Measurements from ENCODE around the gene GPC6. TPM values are rescaled to one million over a fixed set of nuclear protein-coding genes. Genes with fewer than 3 reads are reported as not detected.

GPC6 gene
- total RNA-seq, 1 donor from 2014 or later = 50.3 TPM

DNA sequence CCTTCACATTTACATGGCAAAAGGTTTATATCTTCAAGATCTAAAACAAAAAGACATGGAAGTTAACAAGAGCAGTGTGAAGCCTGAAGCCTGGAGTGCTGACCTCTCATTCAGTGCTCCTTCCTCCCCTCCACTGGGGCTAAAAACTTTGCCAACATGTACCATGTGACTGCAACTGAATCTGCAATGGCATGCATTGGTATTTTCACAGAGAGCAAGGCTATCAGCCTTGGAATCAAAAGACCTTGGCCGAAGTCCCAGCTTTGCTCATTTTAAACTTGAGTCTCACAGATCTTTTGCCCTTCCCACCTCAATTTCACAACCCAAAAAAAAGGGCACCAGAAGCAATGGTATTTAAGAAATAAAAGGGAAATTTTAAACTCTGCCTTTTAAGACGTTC lies 927.8 kb downstream of the GPC6 start:
- Mint-ChIP-seq H3K4me1 (ENCODE audit: low read depth) (no peaks in the 10 kb centered on the region), H3K4me3 (ENCODE audit: low read depth) (no peak overlapping the region), H3K27ac (no peak overlapping the region), H3K27me3 (no peaks in the 10 kb centered on the region), H3K9me3 (ENCODE audit: low read depth) (peaks cover 4% of the 10 kb centered on the region), H3K36me3 (ENCODE audit: insufficient read depth) (peaks cover 1% of the 10 kb centered on the region)
- no peak for DNase-seq (ENCODE audit: low spot score, unreplicated experiment)
- TF ChIP-seq, protein P1, sequence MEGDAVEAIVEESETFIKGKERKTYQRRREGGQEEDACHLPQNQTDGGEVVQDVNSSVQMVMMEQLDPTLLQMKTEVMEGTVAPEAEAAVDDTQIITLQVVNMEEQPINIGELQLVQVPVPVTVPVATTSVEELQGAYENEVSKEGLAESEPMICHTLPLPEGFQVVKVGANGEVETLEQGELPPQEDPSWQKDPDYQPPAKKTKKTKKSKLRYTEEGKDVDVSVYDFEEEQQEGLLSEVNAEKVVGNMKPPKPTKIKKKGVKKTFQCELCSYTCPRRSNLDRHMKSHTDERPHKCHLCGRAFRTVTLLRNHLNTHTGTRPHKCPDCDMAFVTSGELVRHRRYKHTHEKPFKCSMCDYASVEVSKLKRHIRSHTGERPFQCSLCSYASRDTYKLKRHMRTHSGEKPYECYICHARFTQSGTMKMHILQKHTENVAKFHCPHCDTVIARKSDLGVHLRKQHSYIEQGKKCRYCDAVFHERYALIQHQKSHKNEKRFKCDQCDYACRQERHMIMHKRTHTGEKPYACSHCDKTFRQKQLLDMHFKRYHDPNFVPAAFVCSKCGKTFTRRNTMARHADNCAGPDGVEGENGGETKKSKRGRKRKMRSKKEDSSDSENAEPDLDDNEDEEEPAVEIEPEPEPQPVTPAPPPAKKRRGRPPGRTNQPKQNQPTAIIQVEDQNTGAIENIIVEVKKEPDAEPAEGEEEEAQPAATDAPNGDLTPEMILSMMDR (IDR thresholded peaks at IDR 0.05; ENCODE audit: unreplicated experiment) = no peak

DNA sequence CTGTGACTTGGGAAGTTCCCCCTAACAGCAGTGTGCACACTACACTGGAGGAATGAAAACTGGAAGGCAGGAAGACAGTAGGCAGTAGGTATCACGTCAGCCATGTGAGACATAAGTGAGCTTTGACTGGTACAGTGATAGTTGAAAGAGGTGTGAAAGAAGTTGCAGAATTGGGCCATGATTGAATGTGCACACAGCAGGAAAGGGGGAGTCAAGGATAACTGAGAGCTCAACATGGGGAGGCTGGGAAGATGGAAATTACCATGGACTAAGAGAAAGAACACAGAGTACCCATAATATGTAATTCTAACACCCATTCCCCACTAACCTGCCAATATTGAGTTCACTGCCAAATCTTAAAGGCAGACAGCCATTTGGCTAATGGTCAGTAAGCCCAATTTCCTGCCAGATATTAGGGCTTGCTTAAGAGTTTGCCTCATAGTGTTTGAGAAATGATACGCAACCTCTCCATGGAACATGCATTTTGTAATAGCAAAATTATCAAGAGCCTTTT lies 931.2 kb downstream of the GPC6 start:
- TF ChIP-seq, protein P1 (IDR thresholded peaks at IDR 0.05; ENCODE audit: unreplicated experiment) = no peak
- DNase-seq (ENCODE audit: low spot score, unreplicated experiment) = no peak
- Mint-ChIP-seq H3K4me1 (ENCODE audit: low read depth) (no peaks in the 10 kb centered on the region), H3K9me3 (ENCODE audit: low read depth) (peaks cover 14% of the 10 kb centered on the region), H3K27ac (no peak overlapping the region), H3K27me3 (no peaks in the 10 kb centered on the region), H3K36me3 (ENCODE audit: insufficient read depth) (peaks cover 4% of the 10 kb centered on the region), H3K4me3 (ENCODE audit: low read depth) (no peak overlapping the region)

DNA sequence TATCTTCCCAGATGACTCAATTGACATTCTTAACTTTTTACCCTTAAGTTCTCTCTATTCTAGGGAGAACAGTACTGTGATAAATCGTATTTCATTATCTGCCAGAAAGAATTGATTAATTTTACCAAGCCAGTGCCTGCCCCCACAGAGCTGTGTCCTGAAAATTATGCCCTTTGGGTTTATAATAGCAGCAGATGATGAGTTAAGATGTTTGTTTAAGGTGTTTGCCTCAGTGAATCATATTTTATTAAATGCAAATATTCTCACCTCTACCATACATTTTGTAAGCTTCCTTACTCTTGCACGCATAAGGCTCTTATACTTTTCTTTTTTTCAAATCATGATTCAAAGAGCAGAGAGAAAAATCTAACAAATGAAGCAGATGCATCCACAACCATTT lies 934.3 kb downstream of the GPC6 start:
- H3K36me3 Mint-ChIP-seq (ENCODE audit: insufficient read depth) = peaks cover 4% of the 10 kb centered on the region
- TF ChIP-seq, protein P1 (IDR thresholded peaks at IDR 0.05; ENCODE audit: unreplicated experiment) = no peak
- DNase-seq (ENCODE audit: low spot score, unreplicated experiment) = no peak
- H3K4me1 Mint-ChIP-seq (ENCODE audit: low read depth) = no peaks in the 10 kb centered on the region
- no peak overlapping the region for H3K4me3 Mint-ChIP-seq (ENCODE audit: low read depth)
- peaks cover 14% of the 10 kb centered on the region for H3K9me3 Mint-ChIP-seq (ENCODE audit: low read depth)
- no peak overlapping the region for H3K27ac Mint-ChIP-seq
- H3K27me3 Mint-ChIP-seq = no peaks in the 10 kb centered on the region

DNA sequence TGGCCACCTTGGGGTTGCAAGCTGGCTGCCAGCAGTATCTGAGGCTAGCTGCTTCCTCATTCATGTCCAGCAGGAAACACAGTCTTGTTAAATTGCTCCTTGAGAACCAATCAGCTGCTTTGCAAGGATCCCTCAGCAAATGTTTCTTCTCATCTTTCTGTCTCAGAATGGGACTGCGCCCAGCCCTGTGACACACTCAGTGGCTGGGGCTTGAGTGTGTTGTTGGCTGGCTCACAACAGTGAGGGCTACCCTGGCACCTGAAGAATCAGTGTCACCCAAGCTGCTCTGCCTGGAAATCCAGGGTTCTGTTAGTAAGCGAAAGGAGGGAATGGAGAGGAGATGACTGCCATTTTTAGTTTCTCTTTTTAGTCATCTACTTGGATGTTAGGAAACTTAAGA lies 935.7 kb downstream of the GPC6 start:
- H3K36me3 Mint-ChIP-seq (ENCODE audit: insufficient read depth) = peaks cover 4% of the 10 kb centered on the region
- H3K27ac Mint-ChIP-seq = no peak overlapping the region
- H3K4me1 Mint-ChIP-seq (ENCODE audit: low read depth) = no peaks in the 10 kb centered on the region
- TF ChIP-seq, protein P1 (IDR thresholded peaks at IDR 0.05; ENCODE audit: unreplicated experiment) = no peak
- H3K27me3 Mint-ChIP-seq = no peaks in the 10 kb centered on the region
- DNase-seq (ENCODE audit: low spot score, unreplicated experiment) = no peak
- H3K4me3 Mint-ChIP-seq (ENCODE audit: low read depth) = no peak overlapping the region
- peaks cover 16% of the 10 kb centered on the region for H3K9me3 Mint-ChIP-seq (ENCODE audit: low read depth)

DNA sequence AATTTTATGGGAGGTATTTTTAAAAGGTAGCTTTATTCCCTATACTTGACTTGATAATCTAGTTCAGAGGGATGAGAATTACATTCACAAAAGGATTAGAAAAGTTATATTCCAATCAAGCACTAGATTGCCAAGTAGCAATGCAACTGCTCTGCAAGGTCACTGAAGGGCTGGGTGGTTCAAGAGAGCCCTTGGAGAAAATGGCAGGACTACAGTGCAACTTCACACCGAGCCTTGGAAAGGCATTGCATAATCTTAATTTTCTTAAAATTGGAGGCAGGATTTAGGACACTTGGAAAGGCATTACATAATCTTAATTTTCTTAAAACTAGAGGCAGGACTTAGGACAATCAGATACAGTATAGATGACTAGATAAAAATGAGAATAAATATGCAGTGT lies 936.9 kb downstream of the GPC6 start:
- TF ChIP-seq, protein P1 (IDR thresholded peaks at IDR 0.05; ENCODE audit: unreplicated experiment) = no peak
- Mint-ChIP-seq H3K27me3 (no peaks in the 10 kb centered on the region), H3K9me3 (ENCODE audit: low read depth) (peaks cover 18% of the 10 kb centered on the region), H3K36me3 (ENCODE audit: insufficient read depth) (peaks cover 6% of the 10 kb centered on the region), H3K27ac (no peak overlapping the region), H3K4me1 (ENCODE audit: low read depth) (no peaks in the 10 kb centered on the region), H3K4me3 (ENCODE audit: low read depth) (no peak overlapping the region)
- no peak for DNase-seq (ENCODE audit: low spot score, unreplicated experiment)

All from progenitor cell of endocrine pancreas (in vitro differentiated cells).